HEK293 (cell line): ENCODE results near the gene FAM47A.

Experiments
- CTCF ChIA-PET: fragments of 350-600 bp; formaldehyde crosslinking; extraction: SDS; loops from one replicate; lab custom pipeline; 2021; ENCODE audit warnings: antibody characterized with exemption; lab: Yijun Ruan, JAX
- POLR2A ChIA-PET: fragments of 300-600 bp; formaldehyde crosslinking; extraction: SDS; loops from one replicate; lab custom pipeline; 2020; ENCODE audit warnings: antibody characterized with exemption, inconsistent platforms; lab: Yijun Ruan, JAX
- H3K27ac ChIP-seq: fragments of 200-500 bp; sonication (Bioruptor generic); 2 replicates; pipeline ENCODE4 v1.5.1; 2014; ENCODE audit warnings: low read depth, low read length, control low read depth, inconsistent platforms; ENCODE audit errors: extremely low read depth
- H3K36me3 ChIP-seq, 2 experiments: fragments of 200-500 bp in 1 of 2; sonication (Bioruptor generic) in 1 of 2; 1 replicate in 1 of 2; 2 replicates in 1 of 2; pipeline ENCODE4 v1.5.1; 2014 to 2017; ENCODE audit warnings: inconsistent platforms in 2 of 2, low read length in 2 of 2; ENCODE audit not compliant: control insufficient read depth in 2 of 2, insufficient read depth in 1 of 2
- H3K4me1 ChIP-seq: fragments of 200-500 bp; sonication (Bioruptor generic); 2 replicates; pipeline ENCODE4 v1.5.1; 2014; ENCODE audit warnings: mild to moderate bottlenecking, low read length, inconsistent platforms; ENCODE audit not compliant: control insufficient read depth, insufficient read depth
- H3K4me3 ChIP-seq: 2 replicates; pipeline ENCODE4 v1.5.1; 2011; ENCODE audit warnings: low read depth, mild to moderate bottlenecking, control low read depth, low read length, moderate library complexity
- H3K9me3 ChIP-seq: fragments of 200-500 bp; sonication (Bioruptor generic); 2 replicates; pipeline ENCODE4 v1.5.1; 2014; ENCODE audit warnings: low read depth, low read length, inconsistent platforms; ENCODE audit not compliant: control insufficient read depth, insufficient read depth
- PRDM2 ChIP-seq: fragments of 450-650 bp; formaldehyde crosslinking; IDR thresholded peaks from 2 replicates; pipeline ENCODE4 v1.5.1; 2016; ENCODE audit warnings: missing biosample characterization, missing genetic modification characterization, borderline replicate concordance
- SCRT2 ChIP-seq: fragments of 450-650 bp; formaldehyde crosslinking; IDR thresholded peaks from 2 replicates; pipeline ENCODE4 v1.5.1; 2016; ENCODE audit warnings: missing biosample characterization, missing genetic modification characterization
- WT1 ChIP-seq: fragments of 450-650 bp; formaldehyde crosslinking; IDR thresholded peaks from 2 replicates; pipeline ENCODE4 v1.5.1; 2016; ENCODE audit warnings: missing biosample characterization, missing genetic modification characterization
- ZIC2 ChIP-seq: fragments of 450-650 bp; formaldehyde crosslinking; IDR thresholded peaks from 2 replicates; pipeline ENCODE4 v1.5.1; 2016; ENCODE audit warnings: missing biosample characterization, missing genetic modification characterization
- ZNF114 ChIP-seq: fragments of 450-650 bp; formaldehyde crosslinking; IDR thresholded peaks from 2 replicates; pipeline ENCODE4 v1.5.0; 2017; ENCODE audit warnings: missing biosample characterization, missing genetic modification characterization
- ZNF140 ChIP-seq: fragments of 450-650 bp; formaldehyde crosslinking; IDR thresholded peaks from 2 replicates; pipeline ENCODE4 v1.5.1; 2016; ENCODE audit warnings: missing biosample characterization, missing genetic modification characterization
- ZNF214 ChIP-seq: fragments of 450-650 bp; formaldehyde crosslinking; IDR thresholded peaks from 2 replicates; pipeline ENCODE4 v1.5.1; 2017; ENCODE audit warnings: missing biosample characterization, mild to moderate bottlenecking, missing genetic modification characterization, borderline replicate concordance
- ZNF280C ChIP-seq: fragments of 450-650 bp; formaldehyde crosslinking; IDR thresholded peaks from 2 replicates; pipeline ENCODE4 v1.5.1; 2016; ENCODE audit warnings: missing biosample characterization, missing genetic modification characterization
- ZNF37A ChIP-seq: fragments of 450-650 bp; IDR thresholded peaks from 2 replicates; pipeline ENCODE4 v1.5.1; 2018; ENCODE audit warnings: missing biosample characterization, missing genetic modification characterization
- ZNF391 ChIP-seq: fragments of 450-650 bp; formaldehyde crosslinking; IDR thresholded peaks from 2 replicates; pipeline ENCODE4 v1.5.1; 2016; ENCODE audit warnings: low read depth, missing biosample characterization, missing genetic modification characterization, borderline replicate concordance
- ZNF501 ChIP-seq: fragments of 450-650 bp; formaldehyde crosslinking; IDR thresholded peaks from 2 replicates; pipeline ENCODE4 v1.5.1; 2016; ENCODE audit warnings: missing biosample characterization, missing genetic modification characterization
- ZNF530 ChIP-seq: fragments of 450-650 bp; formaldehyde crosslinking; IDR thresholded peaks from 2 replicates; pipeline ENCODE4 v1.5.1; 2016; ENCODE audit warnings: low read depth, missing biosample characterization, missing genetic modification characterization
- ZNF610 ChIP-seq: fragments of 450-650 bp; formaldehyde crosslinking; IDR thresholded peaks from 2 replicates; pipeline ENCODE4 v1.5.1; 2016; ENCODE audit warnings: missing biosample characterization, missing genetic modification characterization, borderline replicate concordance
- ZNF626 ChIP-seq: fragments of 450-650 bp; sonication (Bioruptor Pico); formaldehyde crosslinking; IDR thresholded peaks from 2 replicates; pipeline ENCODE4 v1.5.1; 2018; ENCODE audit warnings: missing biosample characterization, missing genetic modification characterization, inconsistent platforms
- ZSCAN5A ChIP-seq: fragments of 450-650 bp; formaldehyde crosslinking; IDR thresholded peaks from 2 replicates; pipeline ENCODE4 v1.5.1; 2016; ENCODE audit warnings: missing biosample characterization, missing genetic modification characterization

The FAM47A gene

GRCh38 chrX:34130980-34131744 is 952 bp downstream of the FAM47A start:
- Histone ChIP-seq H3K27ac (no peak overlapping the region), H3K9me3 (no peaks in the 10 kb centered on the region; the same call in 1 of the 2 replicates), H3K4me3 (no peak overlapping the region)
- TF ChIP-seq ZNF530 (tag by site-specific recombination), result no peak
- TF ChIP-seq WT1 (tag by site-specific recombination), result no peak
- TF ChIP-seq ZNF610 (tag by site-specific recombination), result no peak
- TF ChIP-seq ZNF114 (tag by site-specific recombination), result no peak
- no peak for TF ChIP-seq ZNF391
- no peak for TF ChIP-seq ZNF140 (tag by site-specific recombination)
- TF ChIP-seq SCRT2 (tag by site-specific recombination), result no peak
- TF ChIP-seq ZNF214, result no peak
- no peak for TF ChIP-seq ZSCAN5A
- no peak for TF ChIP-seq PRDM2 (tag by site-specific recombination)
- no peak for TF ChIP-seq ZNF280C (tag by site-specific recombination)
- TF ChIP-seq, all 188 proteins: peak for 0
- no peaks in the 10 kb centered on the region for H3K4me1 ChIP-seq
- CTCF ChIA-PET, result no interaction called here
- POLR2A ChIA-PET, result no interaction called here
- no peaks in the 10 kb centered on the region for H3K36me3 ChIP-seq

- Histone ChIP-seq H3K36me3 (no peaks in the 10 kb centered on the region), H3K9me3 (no peaks in the 10 kb centered on the region; the same call in 1 of the 2 replicates), H3K4me1 (no peaks in the 10 kb centered on the region), H3K4me3 (no peak overlapping the region), H3K27ac (no peak overlapping the region)
- no peak for TF ChIP-seq ZNF626 (tag by site-specific recombination)
- TF ChIP-seq ZIC2 (tag by site-specific recombination), result no peak
- no peak for TF ChIP-seq ZNF501 (tag by site-specific recombination)
- no peak for TF ChIP-seq ZNF37A (tag by site-specific recombination)
- ChIA-PET CTCF (interaction anchor here (0.6 kb wide), 1 partner anchor 289 kb away, joined by 3 read pairs; no protein-coding TSS in a partner anchor), POLR2A (no interaction called here)
Observed at GRCh38 chrX:34130501-34130900, 1.6 kb downstream of the FAM47A start.
